ENCODE measurements around the gene ALK. TPM values are rescaled to one million over a fixed set of nuclear protein-coding genes. Genes with fewer than 3 reads are reported as not detected.
A peak's percentile ranks its signal among the peaks of the same experiment; 100 is the strongest.

Gene ALK
- total RNA-seq, 1 donor from 2014 or later, result 1.0 TPM

DNA sequence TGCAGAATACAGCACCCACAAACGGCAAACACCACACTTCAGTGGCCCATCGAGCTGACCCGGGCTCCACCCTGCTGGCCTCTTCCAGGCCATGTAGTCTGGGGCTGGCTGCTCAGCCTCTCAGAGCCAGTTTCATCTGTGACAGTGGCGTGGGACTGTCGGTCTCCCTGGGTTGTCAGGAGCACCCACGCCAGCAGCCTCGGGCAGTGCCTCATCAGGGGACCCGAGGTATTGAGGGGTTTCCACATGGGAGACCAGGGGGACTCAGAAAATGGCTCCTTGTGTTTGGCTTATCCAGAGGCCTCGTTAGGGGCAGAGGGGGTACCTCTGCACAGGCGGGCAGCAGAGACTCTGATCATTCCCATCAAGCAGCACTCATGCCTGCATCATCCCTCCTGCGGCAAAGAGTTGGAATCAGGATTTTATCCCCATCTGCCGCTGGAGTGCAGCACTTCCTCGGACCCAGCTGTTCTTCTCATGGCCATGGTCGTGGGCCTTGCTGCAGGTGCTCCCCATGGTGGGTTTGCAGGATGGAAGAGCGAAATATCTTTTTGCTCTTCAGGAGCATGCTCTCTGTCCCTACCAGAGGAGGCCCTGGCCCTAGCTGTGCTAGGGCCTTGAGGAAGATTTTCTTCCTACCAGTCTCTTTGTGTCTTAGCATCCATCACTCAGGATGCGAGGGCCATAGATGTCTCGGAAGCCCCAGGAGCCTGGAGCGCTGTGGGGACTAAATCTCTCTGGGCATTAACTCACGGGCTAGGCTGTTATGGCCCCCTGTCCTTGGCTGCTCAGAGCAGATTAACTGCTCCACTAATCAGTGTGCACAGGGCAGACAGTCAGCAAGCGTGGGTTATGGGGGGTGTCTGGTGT lies 705.4 kb downstream of the ALK start:
- peak; percentile 67 for DNase-seq (ENCODE audit: low spot score)

DNA sequence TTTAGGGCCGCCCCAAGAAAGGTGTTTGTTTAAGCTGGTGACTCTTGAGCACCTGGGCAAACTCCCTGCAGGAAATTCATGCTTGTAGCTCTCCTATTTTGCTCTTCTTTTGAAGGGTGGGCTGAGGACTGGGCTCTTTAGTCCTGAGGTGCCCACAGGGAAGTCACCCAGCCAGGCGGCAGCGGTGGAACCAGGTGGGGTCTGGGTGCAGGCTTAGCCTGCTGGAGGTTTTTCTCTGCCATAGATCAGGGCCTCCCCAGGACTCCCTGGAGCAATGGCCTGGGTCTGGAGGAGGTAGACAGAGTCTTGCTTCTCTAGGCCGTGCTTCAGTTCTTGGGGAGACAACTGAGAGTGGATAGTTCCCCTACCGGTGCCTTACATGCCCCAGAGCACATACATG lies 706.3 kb downstream of the ALK start:
- no peak for DNase-seq (ENCODE audit: low spot score)

DNA sequence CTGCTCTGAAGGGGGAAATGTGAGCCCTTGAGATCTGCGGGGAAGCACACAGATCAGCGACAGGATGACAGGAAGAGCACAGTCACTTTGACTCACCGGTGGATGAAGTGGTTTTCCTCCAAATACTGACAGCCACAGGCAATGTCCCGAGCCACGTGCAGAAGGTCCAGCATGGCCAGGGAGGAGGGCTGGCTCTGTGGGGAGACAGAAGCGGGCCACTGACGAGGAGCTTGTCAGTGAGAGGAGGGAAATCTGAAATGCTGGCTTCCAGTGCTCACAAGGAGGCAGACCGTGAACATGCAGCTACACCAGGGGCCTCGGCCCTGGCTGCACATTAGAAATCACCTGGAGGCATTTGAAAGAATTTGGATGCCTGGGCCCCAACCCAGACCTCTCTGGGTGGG lies 707.5 kb downstream of the ALK start:
- DNase-seq (ENCODE audit: low spot score), result peak; percentile 49

DNA sequence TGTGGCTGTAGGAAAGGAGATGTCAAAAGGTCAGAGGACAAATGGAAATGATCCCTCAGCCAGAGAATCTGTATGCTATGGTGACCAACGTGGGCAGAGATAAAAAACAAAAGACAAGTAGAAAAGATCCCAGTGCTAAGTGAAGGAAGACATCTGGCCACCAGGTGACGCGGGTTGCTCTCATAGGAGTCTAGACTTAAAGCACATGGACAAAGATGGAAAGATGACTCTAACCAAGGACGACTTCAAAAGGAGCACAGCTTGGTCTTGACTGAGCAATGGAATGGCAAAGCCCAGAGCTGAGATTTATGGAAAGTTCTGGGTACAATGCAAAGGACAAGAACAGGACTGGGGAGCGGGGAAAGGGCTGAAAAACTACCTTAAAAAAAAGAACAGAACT lies 709.4 kb downstream of the ALK start:
- DNase-seq (ENCODE audit: low spot score), result no peak

DNA sequence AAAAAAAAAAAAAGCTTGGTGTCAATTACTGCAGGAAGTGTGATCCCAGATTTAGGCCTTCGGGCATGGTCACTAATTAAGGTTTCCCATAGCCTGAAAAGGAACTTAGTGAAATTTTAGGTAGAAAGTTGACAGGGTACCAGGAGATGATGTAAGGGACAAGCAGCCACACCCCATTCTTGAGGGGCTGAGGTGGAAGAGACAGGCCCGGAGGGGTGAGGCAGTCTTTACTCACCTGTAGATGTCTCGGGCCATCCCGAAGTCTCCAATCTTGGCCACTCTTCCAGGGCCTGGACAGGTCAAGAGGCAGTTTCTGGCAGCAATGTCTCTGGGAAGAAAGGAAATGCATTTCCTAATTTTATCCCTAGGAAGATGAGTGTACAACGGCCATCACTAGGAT lies 711.8 kb downstream of the ALK start:
- DNase-seq (ENCODE audit: low spot score), result no peak

DNA sequence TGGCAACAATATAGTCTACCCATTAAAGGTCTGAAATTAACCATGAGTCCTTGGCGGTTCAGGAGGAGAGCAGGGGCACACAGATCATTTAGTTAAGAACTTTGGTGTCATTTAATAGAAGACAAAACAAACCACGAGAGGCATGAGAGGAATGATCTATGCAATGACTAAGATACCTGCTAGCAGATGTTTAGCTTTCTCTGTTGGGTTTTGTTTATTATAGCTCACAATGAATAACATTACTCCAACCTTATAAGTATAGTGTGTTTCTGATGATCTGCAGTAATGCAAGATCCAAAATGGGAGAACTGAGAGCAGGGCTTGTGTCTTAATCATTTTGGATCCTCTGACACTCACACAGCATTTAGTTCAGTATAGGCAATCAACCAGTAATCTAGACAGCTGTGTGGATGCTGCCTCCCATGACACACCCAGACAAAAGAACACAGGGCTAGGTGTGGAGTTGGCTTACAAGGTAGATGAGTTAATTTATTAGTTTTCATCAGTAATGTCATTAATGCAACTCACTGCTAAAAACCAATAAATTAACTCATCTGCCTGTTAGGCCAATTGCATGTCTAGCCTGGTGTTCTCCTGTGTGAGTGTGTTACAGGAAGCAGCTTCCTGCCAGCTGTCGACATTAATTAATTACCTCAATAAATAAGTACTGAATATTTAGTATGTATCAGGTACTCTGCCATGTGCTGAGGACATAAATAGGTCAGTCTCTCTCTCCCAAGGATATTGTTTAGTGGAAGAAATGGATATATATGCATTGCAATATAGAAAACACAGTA lies 713.8 kb downstream of the ALK start:
- DNase-seq (ENCODE audit: low spot score), result no peak

DNA sequence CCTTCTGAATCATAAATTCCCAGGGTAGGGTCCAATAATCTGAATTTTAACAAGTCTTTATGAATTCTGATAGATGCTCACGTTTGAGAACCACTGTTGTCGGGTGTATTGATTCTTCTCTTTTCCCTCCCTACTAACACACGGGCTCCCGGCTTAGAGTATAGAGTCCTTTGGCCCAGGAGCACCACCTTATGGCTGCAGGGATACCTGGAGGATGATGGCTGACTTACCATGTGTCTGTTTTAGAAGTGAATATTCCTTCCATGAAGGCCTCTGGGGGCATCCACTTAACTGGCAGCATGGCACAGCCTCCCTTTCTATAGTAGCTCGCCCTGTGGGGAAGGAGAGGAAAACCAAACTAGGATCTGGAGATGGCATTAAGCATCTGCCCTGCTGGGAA lies 714.4 kb downstream of the ALK start:
- no peak for DNase-seq (ENCODE audit: low spot score)

DNA sequence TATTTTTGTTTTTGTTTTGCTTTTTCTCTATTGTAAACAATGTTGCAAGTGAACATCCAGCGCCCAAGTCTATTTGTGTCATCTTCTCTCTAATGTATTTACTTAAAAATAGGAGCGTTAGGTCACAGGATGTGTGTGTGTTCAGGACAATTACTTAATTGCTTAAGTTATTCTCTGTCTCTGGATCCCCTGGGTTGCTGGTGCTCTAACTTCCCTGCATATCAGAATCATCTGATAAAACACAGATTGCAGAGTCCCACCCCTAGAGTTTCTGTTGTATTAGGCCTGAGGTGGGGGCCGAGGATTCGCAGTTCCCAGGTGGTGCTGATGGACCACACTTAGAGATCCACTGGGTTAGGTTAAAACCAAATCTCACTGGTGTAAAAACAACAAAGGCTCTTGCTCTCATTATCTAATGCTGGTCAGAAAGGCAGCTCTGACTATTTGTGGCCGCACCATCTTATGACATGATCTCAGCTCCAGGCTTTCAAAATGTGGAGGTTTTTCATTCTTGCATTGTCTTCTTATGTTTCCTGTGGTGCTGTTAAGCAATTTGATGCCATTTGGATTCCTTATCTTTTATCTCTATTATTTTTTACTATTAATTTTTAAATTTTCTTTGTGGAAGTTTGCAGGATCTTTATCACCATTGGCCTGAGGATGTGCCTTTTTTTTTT lies 718.4 kb downstream of the ALK start:
- no peak for DNase-seq (ENCODE audit: low spot score)

DNA sequence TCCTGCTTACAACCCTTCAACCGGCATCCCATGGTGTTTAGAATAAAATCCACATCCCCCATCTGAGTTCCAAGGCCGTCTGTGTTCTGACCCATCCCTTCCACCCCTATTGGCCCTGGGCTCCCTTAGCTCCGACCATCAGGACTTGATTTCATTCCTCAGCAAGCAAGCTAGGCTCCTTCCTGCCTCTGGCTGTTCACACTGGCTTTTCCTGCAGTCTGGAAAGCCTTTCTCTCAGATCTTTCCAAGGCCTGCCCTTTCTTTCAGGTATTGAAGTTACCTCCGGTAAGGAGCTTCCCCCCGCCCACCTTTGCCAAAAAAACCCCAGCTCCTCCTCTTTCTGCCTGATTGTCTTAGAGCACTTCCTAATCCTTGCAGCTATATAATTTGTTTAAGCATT lies 719.4 kb downstream of the ALK start:
- DNase-seq (ENCODE audit: low spot score), result no peak

DNA sequence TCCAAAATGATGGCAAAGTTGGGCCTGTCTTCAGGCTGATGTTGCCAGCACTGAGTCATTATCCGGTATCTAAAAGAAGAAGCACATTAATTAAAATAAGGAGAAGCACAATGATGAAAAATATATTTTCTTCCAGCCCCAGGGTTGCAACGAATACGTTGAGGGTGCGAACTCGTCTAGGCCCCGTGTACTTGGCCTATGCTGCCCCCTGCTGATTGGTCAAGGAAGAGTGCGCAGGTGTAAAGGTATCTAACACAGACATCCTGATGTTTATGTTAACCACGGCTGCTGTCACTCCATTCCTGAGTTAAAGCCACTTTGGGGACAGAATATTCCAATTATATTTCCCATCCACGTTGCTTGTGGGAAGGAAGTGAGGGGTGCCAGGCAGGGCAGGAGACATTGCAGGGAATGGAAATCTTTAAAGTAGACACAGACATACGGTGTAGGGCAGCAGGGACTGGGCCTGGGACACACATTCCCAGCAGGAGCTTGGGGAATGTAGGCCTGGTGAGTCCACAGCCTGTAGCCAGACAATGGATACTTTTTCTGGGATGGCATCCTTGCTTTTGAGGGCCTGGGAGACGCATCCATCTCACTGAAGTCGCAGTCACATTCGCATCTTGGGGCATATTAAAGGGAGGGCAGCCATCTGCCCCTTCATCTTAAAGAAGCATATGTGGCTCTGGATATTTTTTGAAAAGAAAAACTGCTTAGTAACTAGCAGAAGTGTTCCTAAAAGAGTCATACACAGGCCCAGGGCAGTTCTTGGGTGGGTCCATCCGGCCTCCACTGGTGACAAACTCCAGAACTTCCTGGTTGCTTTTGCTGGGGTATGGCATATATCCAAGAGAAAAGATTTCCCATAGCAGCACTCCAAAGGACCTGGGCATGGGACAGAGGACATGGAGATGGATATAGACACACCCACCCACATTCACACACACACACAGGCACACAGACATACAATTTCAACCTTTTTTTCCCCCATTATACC lies 724.3 kb downstream of the ALK start:
- no peak for DNase-seq (ENCODE audit: low spot score)

DNA sequence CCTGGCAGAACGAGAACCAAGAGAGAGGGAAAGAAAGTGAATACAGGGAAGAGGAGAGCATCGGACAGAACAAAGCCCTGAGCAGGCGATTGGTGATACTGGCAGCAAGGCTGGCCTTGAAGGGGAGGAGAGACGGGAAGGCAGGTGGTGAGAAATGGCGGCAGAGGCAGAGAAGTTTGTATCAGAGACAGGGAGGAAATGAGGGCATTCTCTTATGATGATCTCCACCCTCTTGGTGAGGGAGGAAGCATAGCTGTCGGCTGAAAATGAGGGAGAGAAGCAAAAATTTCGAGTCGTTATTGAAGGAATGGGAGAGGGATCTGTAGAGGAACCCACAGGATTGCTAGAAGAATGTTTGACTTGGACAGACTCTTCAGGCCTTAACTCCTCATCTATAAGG lies 725.6 kb downstream of the ALK start:
- no peak for DNase-seq (ENCODE audit: low spot score)

DNA sequence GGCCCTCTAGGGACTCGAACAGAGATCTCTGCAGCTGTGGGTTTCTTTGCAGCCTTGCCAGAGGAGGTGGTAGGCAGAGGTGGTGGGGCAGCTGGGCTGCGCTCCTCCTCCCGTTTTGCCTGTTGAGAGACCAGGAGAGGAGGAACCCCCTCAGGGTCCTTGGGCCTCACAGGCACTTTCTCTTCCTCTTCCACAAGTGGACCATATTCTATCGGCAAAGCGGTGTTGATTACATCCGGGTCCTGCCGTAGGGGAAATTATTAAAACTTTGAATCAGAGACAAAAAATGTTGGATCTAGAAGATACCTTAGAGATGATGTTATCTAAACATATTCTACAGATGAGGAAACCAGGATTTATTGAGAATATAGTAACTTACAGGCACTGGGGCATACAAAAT lies 727.7 kb downstream of the ALK start:
- no peak for DNase-seq (ENCODE audit: low spot score)

DNA sequence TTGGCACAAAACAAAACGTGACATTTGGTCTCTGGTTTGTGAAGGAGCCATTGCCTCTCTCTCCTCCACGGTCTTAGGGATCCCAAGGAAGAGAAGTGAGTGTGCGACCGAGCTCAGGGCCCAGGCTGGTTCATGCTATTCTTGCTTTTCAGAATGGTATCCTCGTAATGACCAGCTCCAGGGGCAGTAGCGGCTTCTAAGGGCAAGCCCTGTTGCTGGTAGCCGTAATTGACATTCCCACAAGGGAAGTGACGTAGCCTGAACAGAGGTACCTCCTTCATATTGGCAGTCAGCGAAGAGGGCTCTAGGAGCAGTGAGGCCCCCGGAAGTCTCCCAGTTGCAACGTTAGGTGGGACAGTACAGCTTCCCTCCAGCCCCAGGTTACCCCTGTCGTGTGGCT lies 728.3 kb downstream of the ALK start:
- no peak for DNase-seq (ENCODE audit: low spot score)

DNA sequence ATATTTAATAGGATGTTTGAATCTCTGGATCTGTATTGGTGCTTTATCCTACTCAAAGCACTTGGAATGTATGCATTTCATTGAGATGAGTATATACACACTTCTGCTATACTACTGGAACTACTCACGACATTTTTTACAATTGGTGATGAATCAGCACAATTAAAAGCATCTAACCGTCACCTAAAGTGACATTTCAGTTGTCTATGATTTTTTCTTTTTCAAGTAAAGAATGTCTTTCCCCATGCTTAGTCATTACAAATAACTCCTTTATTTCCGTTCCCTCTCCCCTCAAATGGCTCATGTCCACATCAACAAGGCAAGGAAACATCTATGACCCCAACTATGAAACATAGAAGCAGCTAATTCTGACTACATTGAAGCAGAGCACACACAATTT lies 728.9 kb downstream of the ALK start:
- DNase-seq (ENCODE audit: low spot score), result no peak

DNA sequence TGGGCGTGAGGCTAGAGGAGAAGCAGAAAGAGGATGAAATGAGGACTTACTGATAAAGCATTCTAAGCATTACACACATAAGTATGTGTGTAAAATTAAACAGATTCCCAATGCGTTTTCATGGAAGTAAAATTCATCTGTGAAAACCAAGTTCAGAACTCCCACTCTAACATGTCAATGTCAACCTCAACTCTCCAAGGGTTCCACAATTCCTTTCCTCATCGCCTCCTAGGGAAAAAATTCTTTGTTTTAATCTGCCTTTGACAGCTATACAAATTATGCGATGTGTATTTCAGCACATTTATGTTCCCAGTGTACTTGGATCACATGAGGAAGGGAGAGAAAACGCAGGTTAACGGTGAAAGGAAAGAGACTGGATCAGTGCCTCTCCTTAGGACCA lies 729.6 kb downstream of the ALK start:
- DNase-seq (ENCODE audit: low spot score), result no peak

DNA sequence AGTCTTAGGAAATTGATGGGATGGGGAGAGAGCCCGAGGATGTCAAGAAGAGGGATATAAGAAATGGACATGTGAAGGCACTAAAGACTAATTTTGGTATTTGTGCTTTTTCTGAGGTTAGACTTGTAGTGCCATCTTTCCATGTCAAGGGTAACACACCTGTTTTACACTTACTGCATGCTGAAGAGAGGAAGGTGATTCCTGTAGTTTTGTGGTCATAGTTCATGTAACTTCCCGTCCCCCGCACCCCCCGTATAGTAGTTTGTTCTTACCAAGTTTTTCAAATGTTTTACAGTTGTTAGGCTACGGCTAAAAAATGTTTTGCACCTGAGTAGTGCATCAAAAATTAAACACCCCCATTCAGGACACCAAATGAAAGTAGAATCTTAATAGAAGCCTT lies 732.3 kb downstream of the ALK start:
- no peak for DNase-seq (ENCODE audit: low spot score)

DNA sequence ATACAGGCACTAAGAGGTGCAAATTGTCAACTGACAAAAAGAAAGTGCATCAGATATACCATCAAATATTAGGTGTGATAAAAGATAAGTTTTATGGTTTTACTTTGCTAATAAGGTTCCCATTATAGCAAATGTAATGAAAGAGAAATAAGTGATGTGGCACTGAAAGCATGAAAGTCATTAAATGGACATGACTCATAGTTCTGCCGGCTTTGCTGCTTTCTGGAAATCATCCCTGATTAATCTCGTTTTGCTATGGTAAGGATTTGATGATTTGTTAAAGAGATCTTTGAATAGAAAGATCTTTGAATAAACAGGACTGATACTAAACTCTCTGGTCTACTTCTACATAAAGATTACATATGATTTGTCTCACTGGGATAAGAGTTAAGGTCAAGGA lies 733.5 kb downstream of the ALK start:
- no peak for DNase-seq (ENCODE audit: low spot score)

DNA sequence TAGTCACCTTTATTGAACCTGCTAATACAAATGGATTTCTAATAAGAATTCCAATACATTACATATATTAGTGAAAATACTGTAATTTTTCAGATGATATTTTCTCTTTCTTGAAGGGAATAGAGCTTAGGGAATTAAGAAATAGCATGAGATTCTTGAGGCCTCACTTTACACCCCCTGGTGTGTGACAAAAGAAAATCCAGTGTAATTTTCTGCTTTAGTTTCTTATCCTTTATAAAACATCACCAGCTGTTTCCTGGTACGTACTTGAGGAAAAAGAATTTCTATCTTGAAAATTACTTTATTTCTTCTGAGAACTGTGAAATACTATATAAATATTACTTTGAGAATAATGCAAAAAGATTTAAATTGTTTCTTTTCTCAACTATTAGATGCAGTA lies 734.6 kb downstream of the ALK start:
- DNase-seq (ENCODE audit: low spot score), result no peak

DNA sequence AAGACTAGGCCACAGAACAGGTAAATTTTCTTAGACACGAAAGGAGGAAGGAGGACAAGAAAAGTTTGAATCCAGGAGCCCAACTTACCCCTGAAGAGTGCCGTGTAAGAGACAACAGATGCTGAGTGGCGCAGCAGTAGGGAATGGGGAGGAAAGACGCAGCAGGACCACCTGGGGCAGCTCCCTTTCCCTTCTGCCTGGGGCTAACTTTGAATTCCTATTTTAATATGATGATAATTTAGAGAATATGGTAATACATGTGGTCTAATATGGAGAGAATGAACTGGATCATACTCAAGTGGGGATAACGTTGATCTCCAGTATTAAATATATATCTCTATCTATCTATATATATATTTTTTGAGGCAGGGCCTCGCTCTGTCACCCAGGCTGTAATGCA lies 736.9 kb downstream of the ALK start:
- no peak for DNase-seq (ENCODE audit: low spot score)

DNA sequence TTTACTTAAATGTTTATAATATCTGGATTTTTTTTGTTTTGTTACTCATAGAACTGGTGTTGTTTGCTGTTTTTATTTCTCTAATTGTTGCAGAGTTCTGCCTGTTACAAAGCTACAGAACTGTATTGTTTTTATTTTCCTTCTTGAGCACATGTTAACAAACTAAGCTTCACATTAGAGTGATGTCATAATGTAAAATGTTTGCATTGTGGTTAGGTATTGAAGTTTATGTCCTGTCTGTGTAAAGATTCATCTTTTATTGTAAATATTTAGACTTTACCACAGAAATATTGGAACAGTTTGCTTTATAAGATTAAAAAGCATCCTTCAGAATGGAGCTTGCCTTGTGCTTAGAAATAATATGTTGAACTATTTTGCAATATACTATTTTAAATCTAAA lies 738.5 kb downstream of the ALK start:
- no peak for DNase-seq (ENCODE audit: low spot score)

DNA sequence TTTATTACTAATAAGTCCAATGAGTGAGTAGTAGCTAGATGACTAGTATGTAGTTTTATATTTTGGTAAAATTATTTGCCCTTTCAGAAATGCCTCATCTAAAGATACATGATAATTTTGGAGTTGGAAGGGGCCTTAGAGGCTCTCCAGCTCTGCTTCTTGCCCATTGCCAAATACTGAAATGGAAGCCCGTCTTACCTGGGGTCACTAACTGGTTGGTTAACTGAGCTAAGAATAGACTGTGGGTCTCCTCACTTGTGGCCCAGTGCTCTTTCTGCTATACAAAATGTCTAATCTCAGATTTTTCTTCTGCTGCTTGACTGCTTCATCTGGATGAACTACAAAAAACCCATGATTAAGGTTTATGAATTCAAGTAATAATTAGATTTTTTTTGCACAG lies 739.1 kb downstream of the ALK start:
- no peak for DNase-seq (ENCODE audit: low spot score)
